ENCODE data around the gene DAB2IP.
A peak's percentile ranks its signal among the peaks of the same experiment; 100 is the strongest.

Gene DAB2IP

GRCh38 chr9:121686930-121687541 lies 35.6 kb downstream of the DAB2IP start:
- peak; percentile 4 to 26 for DNase-seq

GRCh38 chr9:121688146-121688680 lies 36.8 kb downstream of the DAB2IP start:
- no peak for DNase-seq

DNA sequence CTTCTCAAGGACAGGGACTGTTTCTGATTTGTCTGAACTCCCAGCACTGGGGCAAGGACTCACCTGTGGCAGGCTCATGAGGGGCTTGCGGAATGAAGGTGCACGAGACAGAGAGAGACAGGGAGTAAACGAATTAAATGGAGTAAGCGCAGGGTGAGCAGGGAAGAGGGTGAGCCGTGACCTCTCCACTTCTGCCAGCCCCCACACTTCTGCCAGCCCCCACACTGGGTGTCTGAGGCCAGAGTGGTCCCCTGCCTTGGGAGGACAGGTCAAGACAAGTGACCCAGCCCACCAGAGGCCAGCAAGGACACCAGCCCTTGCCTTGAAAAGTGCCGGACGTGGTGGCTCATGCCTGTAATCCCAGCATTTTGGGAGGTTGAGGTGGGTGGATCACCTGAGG lies 37.2 kb downstream of the DAB2IP start:
- DNase-seq: no peak

- no peak for DNase-seq
Observed at GRCh38 chr9:121689461-121690157, 38.2 kb downstream of the DAB2IP start.

DNA sequence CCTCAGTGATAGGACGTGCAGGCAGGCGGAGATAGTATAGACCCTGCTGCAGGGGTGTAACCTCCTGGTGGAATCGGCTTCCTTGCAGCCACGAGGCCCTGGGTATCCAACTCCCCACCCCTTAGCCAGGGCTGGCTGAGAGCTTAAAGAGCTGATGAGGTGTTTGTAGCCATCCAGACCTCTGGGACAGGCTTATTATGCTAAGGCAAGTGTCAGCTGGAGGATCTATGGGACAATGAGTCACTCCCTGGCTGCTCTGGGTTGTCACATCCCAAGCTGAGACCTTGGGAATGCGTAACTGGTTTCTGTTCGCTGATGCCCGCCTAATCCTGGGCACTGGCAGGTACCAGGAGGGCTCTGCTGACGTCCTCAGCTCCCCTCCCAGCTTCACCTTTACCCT lies 38.9 kb downstream of the DAB2IP start:
- no peak for DNase-seq

DNA sequence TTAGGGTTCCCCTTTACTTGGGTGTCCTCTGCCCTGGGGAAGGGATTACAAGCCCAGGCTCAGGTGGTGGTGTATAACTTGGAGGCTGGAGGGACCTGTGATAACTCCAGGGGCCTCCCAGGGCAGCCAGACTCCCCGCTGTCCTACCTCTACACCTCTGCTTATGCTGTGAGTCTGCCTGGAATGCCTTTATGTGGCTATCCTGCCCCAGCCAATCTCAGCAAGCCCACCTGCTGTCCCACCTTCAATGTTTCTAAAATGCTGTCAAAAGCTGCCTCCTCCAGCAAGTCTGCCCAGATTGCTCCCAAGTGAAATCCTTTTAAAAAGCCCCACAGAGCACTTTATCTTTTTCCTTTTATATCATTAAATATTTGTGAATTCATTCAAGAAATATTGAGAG lies 39.3 kb downstream of the DAB2IP start:
- no peak for DNase-seq

- no peak for DNase-seq
Observed at GRCh38 chr9:121691890-121692289, 40.5 kb downstream of the DAB2IP start.

DNA sequence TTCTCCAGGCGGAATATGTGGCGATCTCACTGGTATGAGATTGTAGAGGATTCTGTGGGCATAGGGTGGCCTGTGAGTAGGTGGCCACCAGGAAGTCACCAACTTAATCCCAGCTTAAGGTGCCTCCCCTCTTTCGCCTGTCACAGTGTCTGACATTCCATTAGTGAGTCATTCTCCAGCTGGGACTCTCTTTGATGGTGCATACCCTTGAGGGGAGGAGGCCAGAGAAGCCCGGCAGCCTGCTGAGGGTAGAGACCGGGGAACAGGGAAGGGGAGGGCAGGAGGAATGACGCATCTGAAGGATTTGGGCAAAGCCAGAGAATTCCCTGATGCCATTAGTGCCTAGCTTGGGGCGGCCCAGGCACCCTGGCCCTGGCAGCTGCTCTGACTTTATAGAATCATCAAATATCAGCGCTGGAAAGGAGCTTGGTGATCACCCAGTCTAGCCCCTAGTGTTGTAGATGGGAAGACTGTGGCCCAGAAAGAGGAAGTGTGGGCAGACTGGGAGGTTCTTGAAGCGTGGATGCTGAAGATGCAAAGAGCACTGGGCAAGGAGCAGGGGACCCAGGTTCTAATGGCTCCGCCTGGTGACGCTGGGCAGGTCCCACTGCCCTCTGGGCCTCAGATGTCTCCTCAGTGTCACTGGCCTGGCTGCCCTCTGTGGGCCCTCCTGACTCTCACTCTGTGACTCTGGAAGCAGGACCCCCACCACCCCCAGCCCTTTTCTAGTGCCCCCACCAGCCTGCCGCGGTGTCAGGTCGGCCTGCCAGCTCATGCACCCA lies 41.4 kb downstream of the DAB2IP start:
- no peak for DNase-seq

GRCh38 chr9:121693388-121693670 lies 41.9 kb downstream of the DAB2IP start:
- DNase-seq: no peak

DNA sequence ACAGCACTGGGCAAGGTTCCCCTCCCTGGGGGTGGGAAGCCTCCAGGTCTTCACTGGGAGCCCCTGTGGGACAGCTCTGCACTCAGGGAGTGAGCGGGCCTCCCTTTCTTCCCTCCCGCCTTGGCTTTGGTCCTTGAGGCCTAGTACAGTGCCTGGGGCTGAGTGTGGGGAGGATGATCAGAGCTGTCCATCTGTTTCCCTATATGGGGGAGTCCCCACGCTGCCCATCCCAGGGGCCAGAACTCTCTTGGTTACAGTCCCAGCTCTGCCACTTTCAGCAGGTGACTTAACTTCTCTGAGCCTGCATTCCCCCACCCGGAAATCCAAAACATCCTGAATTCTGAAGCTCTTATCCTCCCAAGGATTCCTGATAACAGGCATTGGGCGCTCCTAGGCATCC lies 42.6 kb downstream of the DAB2IP start:
- DNase-seq: no peak

- DNase-seq: no peak
Observed at GRCh38 chr9:121694600-121694999, 43.2 kb downstream of the DAB2IP start.

DNA sequence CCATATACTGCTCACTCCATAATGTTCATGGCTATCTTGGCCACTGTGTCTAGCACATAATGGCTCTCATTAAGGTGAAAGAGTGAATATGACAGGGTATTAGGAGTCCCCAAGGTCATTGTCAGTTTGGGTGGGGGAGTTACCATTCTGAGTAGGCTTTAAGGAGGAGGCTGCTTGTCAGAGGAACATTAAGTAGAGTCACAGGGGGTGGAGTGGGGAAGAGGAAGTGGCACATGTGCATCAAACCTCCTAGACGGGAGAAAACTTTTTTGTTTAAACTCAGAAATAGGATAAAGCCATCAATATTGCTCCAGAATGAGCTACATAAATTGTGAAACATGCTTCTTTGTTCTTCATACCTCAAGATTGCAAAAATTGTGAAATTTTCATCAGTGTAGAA lies 45.5 kb downstream of the DAB2IP start:
- no peak for DNase-seq

DNA sequence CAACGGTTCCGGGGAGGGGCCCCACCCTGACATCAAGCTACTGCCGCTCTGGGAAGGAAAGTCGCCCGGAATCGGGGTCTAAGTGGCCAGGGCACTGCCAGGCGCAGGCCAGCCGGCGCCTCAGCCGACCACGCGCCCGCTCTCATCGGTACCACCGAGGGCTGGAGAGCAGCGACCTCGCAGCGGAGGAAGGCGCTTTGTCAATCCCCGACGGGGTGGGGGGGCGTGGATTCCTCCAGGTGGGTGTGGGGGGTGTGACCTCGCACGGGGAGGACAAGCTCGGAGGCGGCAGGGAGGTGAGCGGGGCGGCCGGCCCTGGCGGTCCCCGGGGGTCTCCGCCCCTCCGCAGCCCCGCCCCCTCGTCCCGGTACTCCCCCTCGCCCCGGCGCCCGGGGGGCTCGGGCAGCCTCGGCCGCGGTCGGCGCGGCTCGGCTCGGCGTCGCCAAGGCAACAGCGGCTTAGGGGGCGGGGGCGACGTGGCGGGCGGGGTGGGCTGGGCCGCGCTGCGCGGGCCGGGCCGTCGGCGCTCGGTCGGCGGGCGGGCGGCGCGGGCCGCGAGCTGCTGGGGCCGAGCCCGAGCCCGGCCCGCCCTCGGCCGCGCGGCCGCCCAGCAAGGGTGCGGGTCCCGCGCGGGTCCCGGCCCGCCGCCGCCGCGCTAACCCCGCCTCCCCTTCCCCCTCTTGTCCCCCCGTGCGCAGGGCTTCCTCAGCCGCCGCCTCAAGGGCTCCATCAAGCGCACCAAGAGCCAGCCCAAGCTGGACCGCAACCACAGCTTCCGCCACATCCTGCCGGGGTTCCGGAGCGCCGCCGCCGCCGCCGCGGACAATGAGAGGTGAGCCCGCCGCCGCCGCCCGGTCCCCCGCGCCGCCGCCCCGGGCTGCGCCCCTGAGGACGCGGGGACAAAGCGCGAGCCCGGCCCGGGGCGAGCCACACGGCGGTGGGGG lies 47.5 kb downstream of the DAB2IP start:
- DNase-seq: no peak

DNA sequence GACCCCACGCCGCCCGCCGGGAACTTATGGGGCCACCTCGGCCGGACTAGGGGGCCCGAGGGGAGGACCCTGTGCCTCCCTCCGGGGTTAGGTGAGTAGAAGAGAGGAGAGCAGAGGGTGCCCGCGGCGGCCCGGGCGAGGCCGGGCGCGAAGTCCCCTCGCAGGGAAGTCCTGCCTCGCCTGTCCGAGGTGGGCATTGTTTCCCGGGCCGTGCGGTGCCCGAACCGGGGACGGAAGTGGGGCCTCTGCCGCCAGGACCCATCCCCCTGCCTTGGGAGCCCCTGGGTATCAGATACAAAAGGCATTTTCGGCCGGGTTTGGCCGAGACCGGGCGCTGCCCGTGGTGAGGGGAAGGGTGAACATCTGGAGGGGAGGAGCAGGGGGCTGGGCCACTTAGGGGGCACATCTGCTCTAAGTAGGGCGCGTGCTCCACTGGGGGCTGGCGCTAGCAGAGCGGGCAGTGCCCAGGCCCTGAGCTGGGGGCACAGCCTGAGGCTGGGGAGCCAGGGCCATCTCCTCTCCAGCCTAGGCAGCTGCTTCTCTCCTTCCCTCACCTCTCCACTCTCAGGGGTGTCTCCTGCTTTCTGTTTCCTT lies 48.2 kb downstream of the DAB2IP start:
- no peak for DNase-seq

- no peak for DNase-seq
Observed at GRCh38 chr9:121700165-121700831, 48.9 kb downstream of the DAB2IP start.

- DNase-seq: no peak
Observed at GRCh38 chr9:121700832-121701419, 49.5 kb downstream of the DAB2IP start.

GRCh38 chr9:121701736-121702261 lies 50.4 kb downstream of the DAB2IP start:
- DNase-seq: no peak

DNA sequence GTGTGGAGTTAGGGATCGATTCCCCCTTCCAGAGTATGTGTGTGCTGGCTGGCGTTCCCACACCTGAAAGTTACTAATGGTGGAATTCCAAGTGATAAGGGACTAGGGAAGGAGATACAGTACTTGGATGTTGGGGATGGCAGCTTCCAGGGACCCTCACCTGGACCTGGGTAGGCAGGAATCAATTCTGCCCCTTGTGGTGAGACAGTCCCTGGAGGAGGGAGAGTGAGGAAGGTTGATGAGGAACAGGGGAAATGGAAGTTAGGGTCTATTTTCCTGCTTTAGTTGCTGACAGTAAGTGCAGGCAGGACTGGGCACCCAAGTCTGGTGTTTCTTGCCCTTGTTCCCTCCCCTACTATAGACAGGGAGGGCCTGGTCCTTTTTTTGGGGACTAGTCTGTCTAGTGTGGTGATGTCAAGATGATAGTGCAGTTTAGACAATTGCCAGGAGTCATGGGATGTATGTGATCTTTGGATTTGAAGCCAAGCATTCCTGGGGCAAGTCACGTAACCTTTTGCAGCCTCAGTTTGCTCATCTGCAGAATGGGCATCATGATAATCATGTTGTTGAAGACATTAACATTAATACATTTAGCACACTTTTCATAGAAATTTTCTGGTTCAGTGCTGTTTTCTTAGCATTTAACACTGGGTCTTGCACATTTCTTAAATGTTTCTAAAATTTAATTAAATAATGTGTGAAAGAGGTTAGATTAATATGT lies 51.7 kb downstream of the DAB2IP start:
- no peak for DNase-seq

DNA sequence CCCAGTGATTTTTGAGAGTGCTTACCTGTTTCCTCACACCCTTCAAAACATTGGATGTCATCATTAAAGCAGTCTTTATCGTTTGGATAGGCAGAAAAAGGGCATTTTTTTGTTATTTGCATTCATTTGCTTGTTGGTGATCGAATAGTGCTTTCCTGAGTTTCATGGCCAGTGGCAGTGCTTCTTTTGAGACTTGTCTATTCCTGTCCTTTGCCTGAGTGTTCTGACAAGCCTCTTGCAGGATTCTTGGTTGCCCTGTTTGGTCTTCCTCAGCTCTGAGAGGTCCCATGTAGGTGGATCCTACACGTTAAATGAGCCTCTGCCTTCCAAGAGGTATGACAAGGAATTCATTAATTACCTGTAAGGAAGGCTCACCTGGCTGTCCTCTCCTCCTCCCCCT lies 52.8 kb downstream of the DAB2IP start:
- DNase-seq: no peak

- DNase-seq: no peak
Observed at GRCh38 chr9:121706149-121706750, 54.8 kb downstream of the DAB2IP start.

Data from NCI-H187 (cell line).